SK-N-SH treated with all-trans-retinoic acid at 6 μM for 48 hours (cell line): ENCODE measurements around the gene CUBN.

ENCODE experiments used
- ATAC-seq: fragments of 200-7000 bp; cut with Tn5 transposase; 3 replicates; pipeline ENCODE4 v1.9.1; 2020; ENCODE audit warnings: mild to moderate bottlenecking, moderate library complexity
- ARNTL ChIP-seq: fragments of 450-650 bp; formaldehyde crosslinking; IDR thresholded peaks from 2 replicates; pipeline ENCODE4 v1.5.0; 2020; ENCODE audit warnings: low read depth, mild to moderate bottlenecking, moderate library complexity, borderline replicate concordance
- BACH2 ChIP-seq: fragments of 250-450 bp; sonication (Bioruptor Pico); IDR thresholded peaks from 2 replicates; pipeline ENCODE4 v1.9.0; 2021; ENCODE audit warnings: mild to moderate bottlenecking, borderline replicate concordance
- CREB5 ChIP-seq: fragments of 250-450 bp; sonication (Bioruptor Pico); IDR thresholded peaks from 2 replicates; pipeline ENCODE4 v1.5.1; 2020; ENCODE audit warnings: low read depth, mild to moderate bottlenecking, moderate library complexity
- CSDC2 ChIP-seq: fragments of 250-450 bp; sonication (Bioruptor Pico); IDR thresholded peaks from 2 replicates; pipeline ENCODE4 v1.5.0; 2020; ENCODE audit warnings: mild to moderate bottlenecking, moderate library complexity
- CSRNP3 ChIP-seq: fragments of 250-450 bp; sonication (Bioruptor Pico); IDR thresholded peaks from 2 replicates; pipeline ENCODE4 v1.5.1; 2021; ENCODE audit warnings: mild to moderate bottlenecking, moderate library complexity
- ESRRG ChIP-seq: fragments of 250-450 bp; sonication (Bioruptor Pico); IDR thresholded peaks from 2 replicates; pipeline ENCODE4 v1.6.1; 2021; ENCODE audit warnings: mild to moderate bottlenecking
- GLIS3 ChIP-seq: fragments of 250-450 bp; sonication (Bioruptor Pico); IDR thresholded peaks from 2 replicates; pipeline ENCODE4 v1.5.0; 2020; ENCODE audit warnings: mild to moderate bottlenecking, moderate library complexity
- ISL1 ChIP-seq: fragments of 250-450 bp; sonication (Bioruptor Pico); IDR thresholded peaks from 2 replicates; pipeline ENCODE4 v2.1.2; 2022; ENCODE audit warnings: mild to moderate bottlenecking, moderate library complexity
- OSR1 ChIP-seq: fragments of 250-450 bp; sonication (Bioruptor Pico); IDR thresholded peaks from 2 replicates; pipeline ENCODE4 v1.8.0; 2022; ENCODE audit warnings: moderate library complexity, mild to moderate bottlenecking, inconsistent platforms
- POU6F1 ChIP-seq: fragments of 250-450 bp; sonication (Bioruptor Pico); IDR thresholded peaks from 2 replicates; pipeline ENCODE4 v1.8.0; 2021; ENCODE audit warnings: low read depth, mild to moderate bottlenecking, moderate library complexity, borderline replicate concordance
- PPARA ChIP-seq: fragments of 250-450 bp; sonication (Bioruptor Pico); IDR thresholded peaks from 2 replicates; pipeline ENCODE4 v1.5.0; 2020; ENCODE audit warnings: mild to moderate bottlenecking, borderline replicate concordance
- SNAI2 ChIP-seq: fragments of 250-450 bp; sonication (Bioruptor Pico); IDR thresholded peaks from 2 replicates; pipeline ENCODE4 v1.5.0; 2020; ENCODE audit warnings: mild to moderate bottlenecking, moderate library complexity
- TCF4 ChIP-seq: fragments of 250-450 bp; sonication (Bioruptor Pico); IDR thresholded peaks from 2 replicates; pipeline ENCODE4 v1.8.0; 2021; ENCODE audit warnings: mild to moderate bottlenecking, moderate library complexity, borderline replicate concordance
- TOX ChIP-seq: fragments of 250-450 bp; sonication (Bioruptor Pico); IDR thresholded peaks from 2 replicates; pipeline ENCODE4 v1.8.0; 2021; ENCODE audit warnings: mild to moderate bottlenecking, moderate library complexity, borderline replicate concordance
- TSHZ2 ChIP-seq: fragments of 250-450 bp; sonication (Bioruptor Pico); IDR thresholded peaks from 2 replicates; pipeline ENCODE4 v1.5.0; 2020; ENCODE audit warnings: mild to moderate bottlenecking, moderate library complexity
- ZC3H10 ChIP-seq: fragments of 250-450 bp; sonication (Bioruptor Pico); IDR thresholded peaks from 2 replicates; pipeline ENCODE4 v1.5.1; 2021; ENCODE audit warnings: mild to moderate bottlenecking, moderate library complexity
- ZFP3 ChIP-seq: fragments of 250-450 bp; sonication (Bioruptor Pico); IDR thresholded peaks from 2 replicates; pipeline ENCODE4 v1.5.0; 2020; ENCODE audit warnings: mild to moderate bottlenecking, moderate library complexity
- ZFP30 ChIP-seq: fragments of 450-650 bp; formaldehyde crosslinking; IDR thresholded peaks from 2 replicates; pipeline ENCODE4 v1.5.0; 2022; ENCODE audit warnings: mild to moderate bottlenecking, moderate library complexity
- ZNF565 ChIP-seq: fragments of 450-650 bp; formaldehyde crosslinking; conservative IDR thresholded peaks from 2 replicates; pipeline ENCODE4 v1.5.0; 2020; ENCODE audit warnings: low read depth, mild to moderate bottlenecking, moderate library complexity
- ZNF70 ChIP-seq: fragments of 450-650 bp; formaldehyde crosslinking; IDR thresholded peaks from 2 replicates; pipeline ENCODE4 v1.5.0; 2020; ENCODE audit warnings: mild to moderate bottlenecking, moderate library complexity
- ZNF8 ChIP-seq: fragments of 450-650 bp; formaldehyde crosslinking; IDR thresholded peaks from 2 replicates; pipeline ENCODE4 v1.5.0; 2020; ENCODE audit warnings: mild to moderate bottlenecking, moderate library complexity

The CUBN gene

GRCh38 chr10:17092216-17092944 is 37.2 kb downstream of the CUBN start:
- ATAC-seq = peak; percentile 9; the same call in 1 of the 3 replicates
- no peak for TF ChIP-seq CSRNP3
- no peak for TF ChIP-seq ZFP3 (CRISPR knock-in tag)
- no peak for TF ChIP-seq TOX (CRISPR knock-in tag)
- no peak for TF ChIP-seq PPARA (CRISPR knock-in tag)
- no peak for TF ChIP-seq POU6F1 (CRISPR knock-in tag)
- no peak for TF ChIP-seq ARNTL (CRISPR knock-in tag)
- TF ChIP-seq TCF4 (CRISPR knock-in tag) = no peak
- TF ChIP-seq GLIS3 (CRISPR knock-in tag) = no peak
- TF ChIP-seq CREB5 (CRISPR knock-in tag) = no peak
- no peak for TF ChIP-seq ZNF8

GRCh38 chr10:17088118-17088806 is 41.3 kb downstream of the CUBN start:
- TF ChIP-seq TCF4 (CRISPR knock-in tag) (no peak), ESRRG (no peak), ZNF565 (CRISPR knock-in tag) (no peak), GLIS3 (CRISPR knock-in tag) (no peak), ARNTL (CRISPR knock-in tag) (no peak), CSRNP3 (no peak), ZNF8 (no peak), TOX (CRISPR knock-in tag) (no peak), ZC3H10 (CRISPR knock-in tag) (no peak), ZFP30 (no peak), POU6F1 (CRISPR knock-in tag) (no peak), SNAI2 (CRISPR knock-in tag) (no peak), ISL1 (CRISPR knock-in tag) (no peak), CSDC2 (no peak), OSR1 (CRISPR knock-in tag) (no peak)
- TF ChIP-seq, all 23 proteins: peak for 0
- peak; percentile 18; the same call in 1 of the 3 replicates for ATAC-seq

- no peak for ATAC-seq
- TF ChIP-seq BACH2 (CRISPR knock-in tag) (no peak), POU6F1 (CRISPR knock-in tag) (no peak), CSRNP3 (no peak), TSHZ2 (CRISPR knock-in tag) (no peak), ZNF70 (CRISPR knock-in tag) (no peak), SNAI2 (CRISPR knock-in tag) (no peak), PPARA (CRISPR knock-in tag) (no peak), ZNF8 (no peak), CSDC2 (no peak)
Observed at GRCh38 chr10:17086865-17087367, 42.7 kb downstream of the CUBN start.
